Glomerular endothelial cell (primary cell): ENCODE results near the gene FMN1. TPM values are rescaled to one million over a fixed set of nuclear protein-coding genes. Genes with fewer than 3 reads are reported as not detected.

Experiments used
- DNase-seq: peaks from one replicate; pipeline ENCODE4 v3.0.0-alpha.2; 2011; ENCODE audit warnings: low read depth, low spot score; ENCODE audit errors: extremely low read depth
- total RNA-seq: library from RNA; depleted of rRNA; stranded (reverse); fragments of >200 nt; gene quantifications from 2 replicates; pipeline ENCODE4 v1.2.3, GENCODE V29; 2015

FMN1 gene
- total RNA-seq, 1 donor from 2014 or later = 0.58 TPM

- DNase-seq = no peak
Observed at GRCh38 chr15:32893421-32893820, 301.1 kb downstream of the FMN1 start.

- DNase-seq = no peak
Observed at GRCh38 chr15:32889214-32889613, 305.3 kb downstream of the FMN1 start.

- no peak for DNase-seq
Observed at GRCh38 chr15:32888221-32888761, 306.2 kb downstream of the FMN1 start.

GRCh38 chr15:32887090-32887489, 307.4 kb downstream of the FMN1 start:
- DNase-seq = no peak

- DNase-seq = no peak
Observed at GRCh38 chr15:32886459-32886858, 308.1 kb downstream of the FMN1 start.

GRCh38 chr15:32885713-32886112, 308.8 kb downstream of the FMN1 start:
- DNase-seq = no peak

- no peak for DNase-seq
Observed at GRCh38 chr15:32884146-32884545, 310.4 kb downstream of the FMN1 start.

- no peak for DNase-seq
Observed at GRCh38 chr15:32882955-32883354, 311.6 kb downstream of the FMN1 start.

- no peak for DNase-seq
Observed at GRCh38 chr15:32881528-32881927, 313.0 kb downstream of the FMN1 start.

- no peak for DNase-seq
Observed at GRCh38 chr15:32880642-32881041, 313.9 kb downstream of the FMN1 start.

- DNase-seq = no peak
Observed at GRCh38 chr15:32879980-32880379, 314.5 kb downstream of the FMN1 start.

GRCh38 chr15:32878869-32879805, 315.4 kb downstream of the FMN1 start:
- no peak for DNase-seq

GRCh38 chr15:32878342-32878741, 316.2 kb downstream of the FMN1 start:
- DNase-seq = no peak

- DNase-seq = no peak
Observed at GRCh38 chr15:32877252-32878019, 317.1 kb downstream of the FMN1 start.

- no peak for DNase-seq
Observed at GRCh38 chr15:32873284-32874114, 321.0 kb downstream of the FMN1 start.

- DNase-seq = no peak
Observed at GRCh38 chr15:32872621-32873283, 321.8 kb downstream of the FMN1 start.

- DNase-seq = no peak
Observed at GRCh38 chr15:32871883-32872282, 322.6 kb downstream of the FMN1 start.

- DNase-seq = peak; percentile 72
Observed at GRCh38 chr15:32870240-32871033, 324.1 kb downstream of the FMN1 start.

- DNase-seq = no peak
Observed at GRCh38 chr15:32869776-32870175, 324.7 kb downstream of the FMN1 start.
